ENCODE results near the gene PRRT4.

DNA sequence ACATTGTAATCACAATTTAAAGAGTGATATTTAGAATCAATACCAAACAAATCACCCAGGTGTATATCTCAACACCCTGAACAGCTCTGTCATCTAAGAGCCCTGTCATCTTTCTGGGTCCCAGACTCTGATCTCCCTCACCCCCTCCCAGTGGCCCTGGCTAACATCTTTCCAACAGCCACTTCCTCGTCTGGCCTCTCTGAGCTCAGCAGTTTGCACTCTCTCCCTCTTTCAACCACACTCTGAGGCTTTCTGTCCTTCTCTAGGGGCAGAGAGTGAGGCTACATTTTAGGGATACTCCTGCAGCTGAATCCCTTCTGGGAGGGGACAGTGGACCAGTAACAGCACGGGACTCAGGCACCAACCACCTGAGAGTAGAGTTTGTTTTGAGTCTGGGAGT lies 17.1 kb upstream of the PRRT4 start:
- TF ChIP-seq, protein P1, sequence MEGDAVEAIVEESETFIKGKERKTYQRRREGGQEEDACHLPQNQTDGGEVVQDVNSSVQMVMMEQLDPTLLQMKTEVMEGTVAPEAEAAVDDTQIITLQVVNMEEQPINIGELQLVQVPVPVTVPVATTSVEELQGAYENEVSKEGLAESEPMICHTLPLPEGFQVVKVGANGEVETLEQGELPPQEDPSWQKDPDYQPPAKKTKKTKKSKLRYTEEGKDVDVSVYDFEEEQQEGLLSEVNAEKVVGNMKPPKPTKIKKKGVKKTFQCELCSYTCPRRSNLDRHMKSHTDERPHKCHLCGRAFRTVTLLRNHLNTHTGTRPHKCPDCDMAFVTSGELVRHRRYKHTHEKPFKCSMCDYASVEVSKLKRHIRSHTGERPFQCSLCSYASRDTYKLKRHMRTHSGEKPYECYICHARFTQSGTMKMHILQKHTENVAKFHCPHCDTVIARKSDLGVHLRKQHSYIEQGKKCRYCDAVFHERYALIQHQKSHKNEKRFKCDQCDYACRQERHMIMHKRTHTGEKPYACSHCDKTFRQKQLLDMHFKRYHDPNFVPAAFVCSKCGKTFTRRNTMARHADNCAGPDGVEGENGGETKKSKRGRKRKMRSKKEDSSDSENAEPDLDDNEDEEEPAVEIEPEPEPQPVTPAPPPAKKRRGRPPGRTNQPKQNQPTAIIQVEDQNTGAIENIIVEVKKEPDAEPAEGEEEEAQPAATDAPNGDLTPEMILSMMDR (IDR thresholded peaks at IDR 0.05) = no peak
- TF ChIP-seq ZFX (IDR thresholded peaks at IDR 0.05; ENCODE audit: borderline replicate concordance) = no peak

All from 22Rv1 (cell line).